NCI-H226 (cell line): ENCODE data around the gene DGUOK.
"Not testable (repeated sequence)": the region's sequence is repeated elsewhere in the genome, so short reads cannot be mapped to it uniquely, and the experiment has no call there.

Experiments
- DNase-seq: peaks from one replicate; pipeline ENCODE4 v3.0.0-alpha.2; 2015

Gene DGUOK

DNA sequence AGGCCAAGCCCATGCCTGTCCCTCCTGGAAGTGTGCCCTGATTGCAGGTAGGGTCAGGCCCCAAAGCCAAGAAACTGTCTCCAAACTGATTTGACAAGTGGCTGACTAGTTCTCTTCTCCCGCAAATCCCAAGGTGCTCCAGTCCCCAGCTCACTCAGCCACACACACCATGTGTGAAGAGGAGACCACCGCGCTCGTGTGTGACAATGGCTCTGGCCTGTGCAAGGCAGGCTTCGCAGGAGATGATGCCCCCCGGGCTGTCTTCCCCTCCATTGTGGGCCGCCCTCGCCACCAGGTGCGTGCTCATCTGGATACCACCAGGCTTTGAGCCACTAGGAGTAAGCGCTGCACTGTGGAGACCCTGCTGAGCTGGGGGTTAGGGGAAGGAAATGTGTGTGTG lies 25.5 kb upstream of the DGUOK start:
- DNase-seq: no peak

DNA sequence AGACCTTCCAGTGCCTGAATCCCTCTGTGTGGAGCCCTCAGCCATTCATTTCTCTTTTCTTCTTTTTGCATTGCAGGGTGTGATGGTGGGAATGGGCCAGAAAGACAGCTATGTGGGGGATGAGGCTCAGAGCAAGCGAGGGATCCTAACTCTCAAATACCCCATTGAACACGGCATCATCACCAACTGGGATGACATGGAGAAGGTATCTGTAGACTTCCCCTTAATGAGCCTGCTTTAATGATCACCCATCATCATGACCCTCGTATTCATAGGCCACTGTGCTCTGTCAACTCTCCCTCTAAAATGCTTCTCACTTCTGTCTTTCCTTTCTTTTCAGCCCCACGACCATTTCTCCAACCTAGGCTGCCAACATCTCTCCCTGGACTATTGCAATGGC lies 24.4 kb upstream of the DGUOK start:
- DNase-seq: no peak

DNA sequence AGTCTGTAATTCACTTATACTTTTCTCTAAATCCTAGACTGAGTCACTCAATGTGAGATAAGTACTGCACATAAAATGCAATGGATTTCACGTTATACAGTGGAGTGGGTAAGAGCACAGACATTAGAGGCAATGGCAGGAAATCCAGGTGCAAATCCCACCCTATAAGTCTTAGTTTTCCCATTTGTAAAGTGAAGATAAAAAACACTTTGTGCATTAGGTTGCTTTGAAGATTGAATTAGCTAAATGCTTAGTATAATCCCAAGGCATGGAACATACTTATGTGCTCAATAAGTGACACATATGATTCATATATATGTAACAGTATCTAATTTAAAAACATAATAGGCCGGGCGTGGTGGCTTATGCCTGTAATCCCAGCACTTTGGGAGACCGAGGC lies 23.4 kb upstream of the DGUOK start:
- DNase-seq: no peak

DNA sequence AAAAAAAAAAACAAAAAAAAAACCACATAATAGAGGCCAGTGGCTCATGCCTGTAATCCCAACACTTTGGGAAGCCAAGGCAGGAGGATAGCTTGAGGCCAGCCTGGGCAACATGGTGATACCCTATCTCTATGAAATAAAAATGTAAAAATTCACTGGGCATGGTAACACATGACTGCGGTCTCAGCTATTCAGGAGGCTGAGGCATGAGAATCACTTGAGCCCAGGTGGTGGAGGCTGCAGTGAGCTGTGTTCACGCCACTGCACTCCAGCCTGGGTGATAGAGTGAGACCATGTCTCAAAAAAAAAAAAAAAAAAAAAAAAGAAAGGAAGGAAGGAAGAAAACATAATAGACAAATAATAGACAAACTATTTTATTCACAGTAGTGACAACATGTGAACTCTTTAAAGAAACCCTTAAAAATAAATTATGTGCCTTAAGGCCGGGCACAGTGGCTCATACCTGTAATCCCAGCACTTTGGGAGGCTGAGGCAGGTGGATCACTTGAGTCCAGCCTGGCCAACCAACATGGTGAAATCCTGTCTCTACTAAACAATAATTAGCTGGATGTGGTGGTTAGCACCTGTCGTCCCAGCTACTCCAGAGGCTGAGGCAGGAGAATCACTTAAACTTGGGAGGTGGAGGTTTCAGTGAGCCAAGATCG lies 22.6 kb upstream of the DGUOK start:
- DNase-seq: not testable (repeated sequence)

DNA sequence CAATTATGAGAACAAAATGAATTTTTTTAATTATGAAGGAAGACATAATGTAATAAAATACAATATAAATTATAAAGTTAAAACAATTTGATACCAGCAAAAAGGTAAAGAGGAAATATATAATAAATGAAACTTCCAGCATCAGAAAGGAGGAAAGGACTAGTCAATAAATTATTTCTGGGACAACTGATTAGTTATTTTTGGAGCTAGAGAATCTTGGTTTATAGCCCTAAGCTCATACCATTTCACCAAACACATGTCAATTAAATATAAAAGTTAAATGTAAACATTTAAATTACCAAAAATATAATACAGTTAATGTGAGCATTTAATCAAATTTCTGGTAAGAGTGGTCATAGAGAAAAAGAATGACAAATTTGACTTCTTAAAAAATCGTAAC lies 21.7 kb upstream of the DGUOK start:
- no peak for DNase-seq

DNA sequence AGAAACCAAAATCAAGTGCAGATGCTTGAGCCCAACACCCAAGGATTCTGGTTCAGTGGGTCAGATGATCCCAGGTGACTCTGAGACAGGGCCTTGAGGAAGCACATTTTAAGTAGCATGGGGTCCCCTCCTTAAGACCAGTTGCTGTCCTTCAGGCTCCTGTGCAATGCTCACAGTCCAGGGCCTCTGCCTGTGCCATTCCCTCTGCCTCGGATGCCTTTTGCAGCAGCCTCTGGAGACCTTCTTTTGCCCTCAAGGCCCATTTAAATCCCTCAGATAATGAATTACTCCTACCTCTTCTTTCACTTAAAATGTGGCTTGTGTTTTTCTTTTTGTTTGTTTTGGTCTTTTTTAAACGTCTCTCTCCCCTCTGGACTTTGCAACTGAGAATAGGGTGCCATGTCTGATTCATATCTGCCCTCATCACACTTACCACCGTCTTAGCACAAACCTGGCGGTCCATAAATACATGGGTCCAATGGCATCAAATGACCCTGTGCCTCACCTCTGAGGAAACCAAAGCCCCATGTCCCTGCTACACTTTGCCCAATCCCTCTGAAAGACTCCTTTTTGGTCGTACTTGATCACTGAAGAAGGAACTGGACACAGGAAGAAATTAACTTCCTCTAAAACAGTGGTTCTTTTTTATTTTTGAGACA lies 19.7 kb upstream of the DGUOK start:
- no peak for DNase-seq

DNA sequence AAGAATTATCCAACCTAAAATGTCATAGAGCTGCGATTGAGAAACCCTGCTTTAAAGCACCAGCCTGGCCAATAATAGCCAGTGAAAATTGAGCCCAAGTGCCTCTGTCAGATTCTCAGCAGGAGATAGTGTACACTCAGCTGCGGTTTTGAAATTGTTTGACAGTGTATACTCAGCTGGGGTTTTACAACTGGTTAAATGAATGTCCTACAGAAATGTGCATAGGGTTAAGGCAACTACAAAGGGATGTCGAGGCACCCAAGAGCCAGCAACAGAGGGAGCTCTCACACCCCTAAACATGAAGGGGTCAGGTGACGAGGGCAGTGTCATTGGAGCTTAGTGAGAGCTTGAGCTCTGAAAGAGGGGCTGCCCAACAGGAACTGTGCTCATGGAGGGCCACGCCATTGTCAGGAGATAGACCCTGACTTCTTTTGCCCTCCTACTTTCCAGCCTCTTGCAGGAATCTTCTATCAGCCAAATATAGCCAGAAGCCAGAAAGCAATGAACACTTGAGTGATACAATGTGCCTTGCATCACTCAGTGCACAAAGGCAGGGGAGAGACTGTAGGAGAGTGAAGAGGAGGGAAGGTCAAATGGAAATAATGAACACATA lies 18.7 kb upstream of the DGUOK start:
- no peak for DNase-seq

DNA sequence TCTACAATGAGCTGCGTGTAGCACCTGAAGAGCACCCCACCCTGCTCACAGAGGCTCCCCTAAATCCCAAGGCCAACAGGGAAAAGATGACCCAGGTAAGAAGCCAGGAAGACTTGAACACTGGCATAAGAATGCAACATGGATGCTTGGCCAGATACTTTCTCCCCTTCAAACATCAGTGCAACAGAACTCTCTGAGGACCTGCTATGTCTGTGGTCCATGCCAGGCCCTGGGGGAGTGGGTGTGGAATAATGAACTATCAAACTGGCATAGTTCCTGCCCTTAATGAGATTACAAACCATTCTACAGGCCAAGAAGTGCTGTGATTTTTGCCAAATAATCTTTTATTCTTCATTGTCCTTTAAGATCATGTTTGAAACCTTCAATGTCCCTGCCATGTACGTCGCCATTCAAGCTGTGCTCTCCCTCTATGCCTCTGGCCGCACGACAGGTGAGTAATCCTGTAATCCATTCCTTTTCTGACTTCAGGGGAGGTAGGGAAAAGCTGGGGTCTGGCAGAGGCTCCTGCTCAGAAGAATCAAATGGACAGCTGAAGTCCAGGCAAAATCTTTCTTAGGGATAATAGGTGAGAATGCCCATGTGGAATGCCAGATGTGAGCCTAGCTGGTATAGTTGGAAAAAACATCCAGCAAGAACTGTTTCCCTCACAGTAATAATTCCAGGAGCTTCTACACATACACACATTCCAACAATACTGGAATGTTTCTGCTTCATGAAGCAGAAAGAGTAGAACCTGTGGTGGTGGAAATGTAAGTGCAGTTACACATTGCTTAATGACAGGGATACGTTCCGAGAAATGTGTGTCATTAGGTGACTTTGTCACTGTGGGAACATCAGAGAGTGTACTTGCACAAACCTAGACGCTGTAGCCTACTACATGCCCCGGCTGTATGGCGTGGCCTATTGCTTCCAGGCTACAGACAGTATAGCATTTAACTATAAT lies 17.7 kb upstream of the DGUOK start:
- no peak for DNase-seq

DNA sequence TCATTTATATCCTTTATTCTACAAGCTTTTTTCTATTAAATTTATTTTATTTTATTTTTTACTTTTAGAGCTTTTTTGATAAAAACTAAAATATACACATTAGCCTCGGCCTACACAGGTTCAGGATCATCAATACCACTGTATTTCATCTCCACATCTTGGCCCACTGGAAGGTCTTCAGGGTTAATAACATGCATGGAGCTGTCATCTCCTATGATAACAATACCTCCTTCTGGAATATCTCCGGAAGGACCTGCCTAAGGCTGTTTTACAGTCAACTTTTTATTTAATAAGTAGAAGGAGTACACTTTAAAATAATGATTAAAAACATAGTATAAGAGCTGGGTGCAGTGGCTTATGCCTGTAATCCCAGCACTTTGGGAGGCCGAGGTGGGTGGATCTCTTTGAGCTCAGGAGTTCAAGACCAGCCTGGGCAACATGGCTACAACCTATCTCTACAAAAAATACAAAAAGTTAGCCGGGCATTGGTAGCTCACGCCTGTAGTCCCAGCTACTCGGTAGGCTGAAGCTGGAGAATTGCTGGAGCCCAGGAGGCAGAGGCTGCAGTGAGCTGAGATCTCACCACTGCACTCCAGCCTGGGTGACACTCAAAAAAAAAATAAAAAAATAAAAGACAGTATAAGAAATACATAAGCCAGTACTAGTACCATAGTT lies 15.7 kb upstream of the DGUOK start:
- no peak for DNase-seq

DNA sequence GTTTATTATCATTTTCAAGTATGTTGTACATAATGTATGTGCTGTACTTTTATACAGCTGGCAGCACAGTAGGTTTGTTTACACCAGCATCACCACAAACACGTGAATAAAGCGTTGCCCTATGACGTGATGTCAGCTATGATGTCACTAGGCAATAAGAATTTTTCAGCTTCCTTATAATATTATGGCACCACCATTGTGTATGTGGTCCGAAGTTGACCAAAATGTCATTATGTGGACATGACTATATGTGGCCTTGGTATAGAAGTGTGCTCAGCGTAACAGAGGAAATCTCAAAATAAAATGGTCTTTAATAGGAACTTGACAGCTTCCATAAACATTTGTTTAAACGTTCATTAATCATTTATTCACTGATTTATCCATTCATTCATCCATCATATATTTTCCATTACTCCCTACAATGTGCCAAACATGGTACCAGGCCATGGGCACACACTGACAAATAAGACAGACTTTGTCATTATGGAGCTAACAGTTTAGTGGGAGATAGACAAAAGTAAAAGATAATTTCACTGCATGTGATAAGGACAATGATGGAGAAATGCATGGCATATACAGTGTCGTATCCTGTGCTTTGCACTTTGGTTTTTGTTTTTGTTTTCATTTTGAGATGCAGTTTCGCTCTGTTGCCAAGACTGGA lies 15.0 kb upstream of the DGUOK start:
- no peak for DNase-seq

DNA sequence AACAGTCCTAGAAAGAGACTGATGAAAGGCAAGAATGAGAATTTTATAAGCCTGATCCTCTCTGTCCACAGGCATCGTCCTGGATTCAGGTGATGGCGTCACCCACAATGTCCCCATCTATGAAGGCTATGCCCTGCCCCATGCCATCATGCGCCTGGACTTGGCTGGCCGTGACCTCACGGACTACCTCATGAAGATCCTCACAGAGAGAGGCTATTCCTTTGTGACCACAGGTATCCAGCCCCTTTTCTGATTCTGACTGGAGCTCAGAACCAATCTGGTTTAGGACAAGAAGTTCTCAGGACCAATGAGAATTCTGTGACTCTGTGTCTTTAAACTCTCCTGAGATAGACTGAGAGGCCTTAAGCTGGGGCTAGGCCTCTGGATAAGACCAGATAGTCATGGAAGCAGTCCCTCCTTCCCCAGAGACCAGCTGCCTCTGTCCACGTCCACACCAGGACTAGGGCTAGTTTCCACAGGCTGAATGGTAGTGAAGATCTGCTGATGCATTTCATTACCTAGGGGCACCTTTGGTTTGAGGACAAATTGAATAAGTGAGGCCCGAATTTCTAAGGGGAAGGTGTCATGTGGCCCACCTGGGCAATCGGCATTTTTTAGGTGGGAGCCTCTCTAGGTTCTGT lies 13.1 kb upstream of the DGUOK start:
- DNase-seq: no peak

DNA sequence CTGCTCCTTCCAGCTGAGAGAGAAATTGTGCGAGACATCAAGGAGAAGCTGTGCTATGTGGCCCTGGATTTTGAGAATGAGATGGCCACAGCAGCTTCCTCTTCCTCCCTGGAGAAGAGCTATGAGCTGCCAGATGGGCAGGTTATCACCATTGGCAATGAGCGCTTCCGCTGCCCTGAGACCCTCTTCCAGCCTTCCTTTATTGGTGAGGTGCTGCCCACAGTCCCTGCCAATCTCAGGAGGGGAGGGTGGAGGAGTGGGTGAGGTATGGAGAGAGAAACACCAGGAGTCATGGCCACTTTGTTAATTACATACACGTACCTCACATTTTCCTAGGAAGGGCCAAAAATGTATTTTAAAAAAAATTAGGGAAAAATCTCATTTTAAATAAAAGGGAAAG lies 12.0 kb upstream of the DGUOK start:
- DNase-seq: no peak

DNA sequence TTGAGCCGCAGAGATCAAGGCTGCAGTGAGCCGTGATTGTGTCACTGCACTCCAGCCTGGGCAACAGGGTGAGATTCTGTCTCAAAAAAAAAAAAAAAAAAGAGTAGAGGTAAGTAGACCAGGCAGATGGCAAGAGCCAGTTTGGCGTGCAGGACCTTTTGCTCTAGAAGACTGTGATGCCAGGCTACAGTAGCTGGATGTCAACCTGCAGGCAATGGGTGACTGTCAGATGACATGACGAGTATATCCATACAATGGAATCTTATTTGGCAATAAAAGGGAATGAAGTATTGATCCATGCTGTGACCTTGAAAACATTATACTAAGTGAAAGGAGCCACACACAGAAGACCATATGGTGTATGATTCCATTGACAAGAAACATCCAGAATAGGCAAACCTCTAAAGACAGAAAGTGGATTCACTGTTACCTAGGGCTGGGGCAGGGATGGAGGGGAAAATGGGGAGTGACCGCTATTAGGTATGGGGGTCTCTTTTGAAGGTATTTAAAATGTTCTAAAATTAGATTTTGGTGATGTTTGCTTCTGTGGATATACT lies 11.2 kb upstream of the DGUOK start:
- no peak for DNase-seq

DNA sequence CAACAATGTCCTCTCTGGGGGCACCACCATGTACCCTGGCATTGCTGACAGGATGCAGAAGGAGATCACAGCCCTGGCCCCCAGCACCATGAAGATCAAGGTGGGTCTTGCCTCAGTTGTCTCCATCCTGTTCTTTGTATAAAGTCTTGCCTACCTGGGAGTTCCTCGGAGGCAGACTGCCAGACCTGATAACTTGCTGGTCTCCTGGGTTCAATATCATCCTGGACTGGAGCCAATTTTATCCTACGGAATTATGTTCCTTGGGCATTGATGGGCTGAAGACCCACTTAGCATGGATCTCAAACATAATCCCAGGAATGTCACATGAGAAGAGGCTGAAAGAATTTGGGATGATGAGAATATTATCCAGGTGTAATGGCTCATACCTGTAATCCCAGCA lies 10.0 kb upstream of the DGUOK start:
- DNase-seq: no peak

DNA sequence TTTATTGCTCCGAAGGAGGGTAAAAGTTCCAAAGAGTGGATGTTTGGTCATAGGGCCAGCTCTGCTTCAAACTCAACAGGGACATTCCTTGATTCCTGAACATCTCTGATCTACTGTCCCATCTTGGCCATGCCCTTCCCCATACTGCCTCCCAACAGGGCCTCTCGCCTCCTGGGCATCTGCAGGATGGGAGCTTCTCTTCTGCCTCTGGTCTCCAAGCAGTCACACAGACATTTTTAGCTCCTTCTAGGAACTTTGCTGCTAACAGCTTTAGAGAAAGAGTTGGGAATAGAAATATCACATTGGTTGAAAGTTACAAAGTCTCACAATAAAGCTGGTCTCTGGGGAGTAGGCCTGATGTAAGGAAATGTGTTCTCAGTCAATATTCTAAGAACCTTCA lies 9.4 kb upstream of the DGUOK start:
- no peak for DNase-seq

DNA sequence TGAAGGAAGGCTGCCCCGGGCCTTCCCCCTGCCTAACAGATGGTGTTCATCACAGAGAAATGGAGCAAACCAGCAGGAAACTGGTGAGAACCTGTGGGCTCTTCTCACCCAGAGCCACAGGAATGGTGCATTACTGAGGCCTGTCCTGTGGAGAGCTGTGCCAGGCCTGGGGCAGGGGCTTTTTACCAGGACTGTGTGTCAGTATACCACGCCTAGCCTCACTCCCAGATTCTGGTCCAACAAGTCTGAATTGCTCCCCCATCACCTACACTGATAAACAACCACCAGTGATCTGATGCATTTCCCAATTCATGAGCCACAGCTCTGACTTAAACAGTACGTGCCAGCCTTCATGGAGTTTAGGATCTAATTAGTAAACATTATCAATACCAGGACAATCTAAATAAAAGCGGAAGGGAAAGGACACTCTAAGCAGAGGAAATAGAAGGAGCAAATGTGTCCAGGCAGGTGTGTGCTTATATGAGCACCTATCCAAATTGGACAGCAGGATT lies 8.9 kb upstream of the DGUOK start:
- no peak for DNase-seq

DNA sequence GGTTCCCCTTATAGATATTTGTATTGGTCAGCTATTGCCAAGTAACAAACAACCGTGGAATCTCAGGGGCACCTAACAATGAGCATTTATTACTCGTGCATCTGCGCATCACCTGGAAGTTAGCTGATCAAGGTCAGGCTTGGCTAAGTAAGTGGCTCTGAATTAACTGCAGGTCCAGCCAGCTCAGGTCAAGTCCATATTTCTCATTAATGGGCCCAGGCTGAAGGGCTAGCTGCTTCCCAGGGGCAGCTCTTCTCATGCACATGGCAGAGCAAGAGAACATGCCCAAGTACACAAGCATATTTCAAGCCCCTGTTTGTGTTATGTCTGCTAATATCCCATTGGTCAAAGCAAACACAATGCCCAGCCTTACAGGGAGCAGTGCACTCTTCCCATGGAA lies 7.8 kb upstream of the DGUOK start:
- DNase-seq: no peak

DNA sequence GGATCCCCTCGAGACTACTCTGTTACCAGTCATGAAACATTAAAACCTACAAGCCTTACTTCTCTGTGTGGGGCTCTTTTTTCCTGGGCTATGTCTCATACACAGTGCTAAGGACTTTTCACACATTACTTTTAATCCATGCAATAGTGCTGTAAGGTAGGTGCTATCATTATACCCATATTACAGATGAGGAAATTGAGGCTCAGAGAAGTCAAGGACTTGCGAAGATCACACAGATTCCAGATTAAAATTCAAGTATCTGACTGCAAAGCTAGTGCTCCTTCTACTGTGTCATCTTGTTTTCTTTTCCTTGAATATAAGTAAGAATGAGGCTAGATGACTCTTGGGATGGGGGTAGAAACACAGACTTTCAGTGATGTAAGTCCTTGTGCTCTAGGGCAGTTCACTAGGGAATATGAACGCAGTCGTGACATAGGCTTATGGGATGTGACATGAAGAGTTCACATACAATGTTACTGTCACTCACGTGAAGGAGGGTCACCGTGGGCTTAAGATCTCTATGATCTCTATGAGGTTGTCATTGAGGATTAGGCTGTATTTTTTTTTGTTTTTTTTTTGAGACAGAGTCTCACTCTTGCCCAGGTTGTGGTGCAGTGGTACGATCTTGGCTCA lies 7.0 kb upstream of the DGUOK start:
- DNase-seq: no peak

DNA sequence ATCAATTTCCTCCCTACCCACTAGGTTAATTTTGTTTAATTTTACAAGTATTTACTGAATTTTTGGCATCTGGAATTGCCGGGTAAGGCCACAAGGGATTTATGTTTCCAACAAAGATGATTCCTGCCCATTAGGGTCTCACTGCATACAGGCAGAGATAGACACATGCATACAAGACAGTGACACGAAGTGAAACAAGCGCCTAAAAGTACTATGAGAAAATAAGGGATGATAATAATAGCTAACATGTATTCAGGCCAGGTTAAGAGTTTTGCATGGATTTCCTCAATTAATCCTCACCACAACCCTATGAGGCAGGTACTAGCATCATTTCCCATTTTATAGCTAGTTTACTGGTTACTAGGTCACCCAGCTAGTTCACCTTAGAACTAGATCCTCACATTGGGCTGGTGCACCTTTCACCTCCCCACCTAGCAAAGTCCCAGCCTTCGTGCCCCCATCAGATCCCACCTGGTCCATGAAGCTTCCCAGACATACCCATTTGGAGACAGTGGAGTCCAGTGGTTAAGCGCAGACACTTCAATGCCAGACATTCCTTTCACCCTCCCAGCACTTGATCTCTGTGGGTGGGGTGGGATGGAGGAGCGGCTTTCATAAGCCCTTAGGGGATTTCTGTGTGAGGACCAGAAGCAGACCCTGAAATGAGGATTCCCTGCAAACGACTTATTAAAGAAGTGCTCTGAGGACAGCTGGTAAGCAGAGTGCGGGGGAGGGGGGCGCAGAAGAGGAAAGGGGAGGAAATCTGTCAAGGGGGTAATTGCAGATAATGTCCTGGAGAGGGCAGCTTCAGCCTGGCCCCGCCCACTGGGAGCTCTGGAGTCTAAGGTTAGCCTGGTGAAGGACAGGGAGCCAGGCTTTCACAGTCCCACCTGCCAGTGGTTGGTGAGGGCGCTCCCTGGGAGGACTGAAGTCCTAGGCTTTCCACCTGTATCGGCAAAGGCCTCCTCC lies 5.8 kb upstream of the DGUOK start:
- no peak for DNase-seq
